Measurements from ENCODE around the gene ARSJ. TPM values are rescaled to one million over a fixed set of nuclear protein-coding genes. Genes with fewer than 3 reads are reported as not detected.

Gene ARSJ
- total RNA-seq, 1 donor from 2014 or later = 4.9 TPM

DNA sequence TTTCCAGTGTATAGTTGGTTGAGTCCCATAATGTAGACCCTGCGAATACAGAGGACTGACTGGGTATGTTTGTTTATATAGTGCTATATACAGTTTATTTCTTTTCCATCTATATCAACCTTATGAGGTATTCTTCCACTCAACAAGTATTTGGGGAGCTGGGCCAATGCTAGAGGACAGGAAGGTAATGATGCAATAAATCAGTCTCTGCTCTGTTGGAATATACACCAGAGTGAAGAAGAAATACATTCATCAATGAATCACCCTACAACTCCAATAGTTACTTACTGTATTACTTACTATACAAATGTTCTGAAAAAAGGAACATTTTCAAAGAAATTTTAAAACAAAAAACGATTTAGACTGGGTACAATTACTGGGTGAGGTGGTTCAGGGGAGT, 2.1 kb upstream of the ARSJ start:
- no peak for DNase-seq (ENCODE audit: extremely low spot score, unreplicated experiment)
- Mint-ChIP-seq H3K36me3 (no peaks in the 10 kb centered on the region), H3K4me1 (ENCODE audit: unreplicated experiment) (peaks cover 9% of the 10 kb centered on the region), H3K4me3 (no peak overlapping the region), H3K27me3 (peaks cover 46% of the 10 kb centered on the region), H3K27ac (no peak overlapping the region), H3K9me3 (no peaks in the 10 kb centered on the region)
- TF ChIP-seq, protein P1, sequence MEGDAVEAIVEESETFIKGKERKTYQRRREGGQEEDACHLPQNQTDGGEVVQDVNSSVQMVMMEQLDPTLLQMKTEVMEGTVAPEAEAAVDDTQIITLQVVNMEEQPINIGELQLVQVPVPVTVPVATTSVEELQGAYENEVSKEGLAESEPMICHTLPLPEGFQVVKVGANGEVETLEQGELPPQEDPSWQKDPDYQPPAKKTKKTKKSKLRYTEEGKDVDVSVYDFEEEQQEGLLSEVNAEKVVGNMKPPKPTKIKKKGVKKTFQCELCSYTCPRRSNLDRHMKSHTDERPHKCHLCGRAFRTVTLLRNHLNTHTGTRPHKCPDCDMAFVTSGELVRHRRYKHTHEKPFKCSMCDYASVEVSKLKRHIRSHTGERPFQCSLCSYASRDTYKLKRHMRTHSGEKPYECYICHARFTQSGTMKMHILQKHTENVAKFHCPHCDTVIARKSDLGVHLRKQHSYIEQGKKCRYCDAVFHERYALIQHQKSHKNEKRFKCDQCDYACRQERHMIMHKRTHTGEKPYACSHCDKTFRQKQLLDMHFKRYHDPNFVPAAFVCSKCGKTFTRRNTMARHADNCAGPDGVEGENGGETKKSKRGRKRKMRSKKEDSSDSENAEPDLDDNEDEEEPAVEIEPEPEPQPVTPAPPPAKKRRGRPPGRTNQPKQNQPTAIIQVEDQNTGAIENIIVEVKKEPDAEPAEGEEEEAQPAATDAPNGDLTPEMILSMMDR (conservative IDR thresholded peaks at IDR 0.05) = no peak

DNA sequence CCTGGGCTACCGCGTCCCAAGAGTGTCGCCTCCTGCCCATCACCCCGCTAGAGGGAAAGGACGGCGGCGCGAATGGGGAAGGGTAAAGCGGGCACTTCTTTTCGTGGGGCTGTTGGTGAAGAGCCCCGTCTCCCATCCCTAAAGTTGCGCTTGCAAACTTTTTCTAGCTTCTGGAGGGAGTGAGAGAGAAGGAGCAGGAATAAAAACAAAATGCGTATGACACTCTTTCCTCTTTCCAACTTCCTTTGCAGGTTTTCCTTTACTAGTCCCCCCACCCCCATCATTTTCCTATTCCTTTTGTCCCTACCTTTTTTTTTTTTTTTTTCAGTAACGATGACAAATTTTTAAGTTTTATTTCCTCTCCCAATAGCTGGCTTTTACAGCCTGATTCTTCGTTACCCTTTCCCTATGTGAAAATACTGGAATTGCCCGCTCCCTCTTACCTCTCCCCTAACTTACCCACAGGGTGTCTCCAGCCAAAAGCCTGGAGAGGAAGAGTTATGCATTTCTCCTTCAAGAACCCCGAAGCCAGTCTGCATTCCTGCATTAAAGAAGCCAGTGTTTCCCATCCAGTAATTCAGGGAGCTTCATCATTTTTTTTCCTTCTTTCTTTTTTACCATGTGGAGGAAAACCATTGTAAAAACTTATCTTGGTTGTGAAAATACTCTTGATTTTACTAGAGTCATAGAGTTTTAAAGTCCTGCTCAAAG, 613 bp upstream of the ARSJ start:
- Mint-ChIP-seq H3K27me3 (peaks cover 49% of the 10 kb centered on the region), H3K4me1 (ENCODE audit: unreplicated experiment) (peaks cover 9% of the 10 kb centered on the region), H3K9me3 (no peaks in the 10 kb centered on the region), H3K4me3 (peak overlapping the region; percentile 94), H3K27ac (peak overlapping the region; percentile 67), H3K36me3 (no peaks in the 10 kb centered on the region)
- TF ChIP-seq, protein P1 (conservative IDR thresholded peaks at IDR 0.05) = no peak
- no peak for DNase-seq (ENCODE audit: extremely low spot score, unreplicated experiment)

DNA sequence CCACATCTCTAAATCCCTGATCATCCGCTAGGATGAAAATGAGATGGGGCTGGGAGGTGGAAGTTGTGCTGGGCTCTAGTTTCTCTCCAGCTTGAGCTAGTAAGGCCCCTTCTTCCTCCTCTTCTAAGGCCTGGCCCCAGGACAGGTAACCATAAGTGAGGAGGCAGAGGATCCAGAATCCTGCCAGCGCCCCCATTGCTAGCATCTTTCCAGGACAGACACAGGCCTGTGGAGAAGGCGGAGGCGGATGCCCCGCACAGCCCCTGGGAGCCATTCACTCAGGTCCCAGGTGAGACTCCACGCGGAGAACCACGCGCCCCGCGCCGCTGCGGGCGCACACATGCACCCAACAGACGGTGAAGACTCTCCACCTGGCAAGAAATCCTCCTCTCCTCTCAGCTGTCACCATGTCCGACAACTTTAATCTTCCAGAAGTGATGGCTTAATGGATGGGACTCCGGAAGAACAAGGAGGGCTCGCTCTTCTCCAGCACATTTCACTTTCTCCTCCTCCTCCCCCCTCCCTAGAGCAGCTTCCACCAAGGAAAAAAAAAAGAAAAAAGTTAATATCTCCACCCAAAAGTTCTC, 793 bp downstream of the ARSJ start:
- Mint-ChIP-seq H3K27ac (peak overlapping the region; percentile 67), H3K4me3 (peak overlapping the region; percentile 94), H3K36me3 (no peaks in the 10 kb centered on the region), H3K4me1 (ENCODE audit: unreplicated experiment) (peaks cover 9% of the 10 kb centered on the region), H3K27me3 (peaks cover 46% of the 10 kb centered on the region), H3K9me3 (no peaks in the 10 kb centered on the region)
- TF ChIP-seq, protein P1 (conservative IDR thresholded peaks at IDR 0.05) = no peak
- no peak for DNase-seq (ENCODE audit: extremely low spot score, unreplicated experiment)

DNA sequence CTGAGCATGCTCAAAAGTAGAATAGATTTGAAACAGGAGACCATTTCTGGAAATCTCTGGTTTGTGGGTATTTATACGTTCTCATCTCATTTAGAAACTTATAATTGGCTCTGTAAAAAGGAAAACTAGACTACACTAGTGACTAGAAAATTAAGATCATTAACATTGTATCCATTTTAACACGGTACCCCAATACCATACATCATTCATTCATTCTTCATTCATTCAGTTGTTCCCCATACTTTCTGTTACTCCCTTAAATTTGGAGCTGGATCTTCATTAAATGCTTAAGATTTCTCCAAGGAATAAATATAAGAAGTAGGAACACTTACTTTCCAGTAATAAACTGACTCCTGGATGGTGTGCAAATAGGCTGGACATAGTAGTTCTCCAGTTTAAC, 1.3 kb downstream of the ARSJ start:
- Mint-ChIP-seq H3K9me3 (no peaks in the 10 kb centered on the region), H3K36me3 (no peaks in the 10 kb centered on the region), H3K27me3 (peaks cover 46% of the 10 kb centered on the region), H3K4me1 (ENCODE audit: unreplicated experiment) (peaks cover 9% of the 10 kb centered on the region), H3K4me3 (peak overlapping the region; percentile 94), H3K27ac (no peak overlapping the region)
- TF ChIP-seq, protein P1 (conservative IDR thresholded peaks at IDR 0.05) = no peak
- DNase-seq (ENCODE audit: extremely low spot score, unreplicated experiment) = no peak

DNA sequence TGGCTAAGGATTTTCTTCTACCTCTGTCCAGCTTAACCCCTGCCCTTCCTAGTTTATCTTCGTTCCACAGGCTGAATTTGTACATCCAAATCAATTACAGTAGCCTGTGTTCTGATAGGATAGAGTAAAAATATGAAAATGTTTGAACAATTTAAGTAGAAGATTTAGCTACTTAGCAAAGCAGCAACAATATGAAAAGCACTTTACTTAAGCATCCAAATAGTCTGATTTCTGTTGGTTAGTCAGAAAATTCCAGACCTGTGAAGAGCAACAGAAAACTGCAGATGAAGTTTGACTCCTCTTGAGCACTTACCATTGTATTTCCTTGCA, 2.0 kb downstream of the ARSJ start:
- Mint-ChIP-seq H3K4me3 (peak overlapping the region; percentile 94), H3K36me3 (no peaks in the 10 kb centered on the region), H3K27ac (no peak overlapping the region), H3K9me3 (no peaks in the 10 kb centered on the region), H3K4me1 (ENCODE audit: unreplicated experiment) (peaks cover 9% of the 10 kb centered on the region), H3K27me3 (peaks cover 46% of the 10 kb centered on the region)
- DNase-seq (ENCODE audit: extremely low spot score, unreplicated experiment) = no peak
- TF ChIP-seq, protein P1 (conservative IDR thresholded peaks at IDR 0.05) = no peak
